GM23338 (cell line): ENCODE measurements around the gene TCERG1. TPM values are rescaled to one million over a fixed set of nuclear protein-coding genes. Genes with fewer than 3 reads are reported as not detected.

ENCODE experiments used
- ATAC-seq: fragments of 200-7000 bp; cut with Tn5 transposase; 3 replicates; pipeline ENCODE4 v1.9.1; 2020
- DNase-seq: peaks from one replicate; pipeline ENCODE4 v3.0.0-alpha.2; 2015; ENCODE audit warnings: low spot score
- H2AFZ ChIP-seq: fragments of 200-600 bp; sonication (generic); 2 replicates; pipeline ENCODE4 v1.8.0; 2016; ENCODE audit warnings: antibody characterized with exemption, mild to moderate bottlenecking, moderate library complexity
- H3F3A ChIP-seq: fragments of 200-600 bp; sonication (generic); replicated peaks from 2 replicates; pipeline ENCODE4 v1.8.0; 2017; ENCODE audit warnings: antibody characterized with exemption, mixed run types, low read depth
- H3K27ac ChIP-seq: fragments of 200-600 bp; sonication (generic); 2 replicates; pipeline ENCODE4 v1.6.1; 2016; ENCODE audit warnings: low read depth
- H3K27me3 ChIP-seq: fragments of 200-600 bp; sonication (generic); 2 replicates; pipeline ENCODE4 v1.8.0; 2016; ENCODE audit warnings: mild to moderate bottlenecking, mixed run types, moderate library complexity; ENCODE audit not compliant: insufficient read depth
- H3K36me3 ChIP-seq: fragments of 200-600 bp; sonication (generic); 2 replicates; pipeline ENCODE4 v1.8.0; 2016; ENCODE audit warnings: mild to moderate bottlenecking; ENCODE audit not compliant: insufficient read depth
- H3K4me1 ChIP-seq: fragments of 200-600 bp; sonication (generic); 2 replicates; pipeline ENCODE4 v1.8.0; 2016; ENCODE audit warnings: mild to moderate bottlenecking, moderate library complexity; ENCODE audit not compliant: insufficient read depth
- H3K4me2 ChIP-seq: fragments of 200-600 bp; sonication (generic); 2 replicates; pipeline ENCODE4 v1.7.1; 2017; ENCODE audit warnings: mixed run types
- H3K4me3 ChIP-seq: fragments of 200-600 bp; sonication (generic); 2 replicates; pipeline ENCODE4 v1.6.1; 2016; ENCODE audit warnings: mixed run types
- H3K79me2 ChIP-seq: fragments of 200-600 bp; sonication (generic); replicated peaks from 2 replicates; pipeline ENCODE4 v1.8.0; 2017; ENCODE audit warnings: mild to moderate bottlenecking; ENCODE audit not compliant: insufficient read depth
- H3K9me2 ChIP-seq: fragments of 200-600 bp; sonication (generic); 2 replicates; pipeline ENCODE4 v1.8.0; 2017; ENCODE audit not compliant: insufficient read depth
- H4K20me1 ChIP-seq: fragments of 200-600 bp; sonication (generic); replicated peaks from 2 replicates; pipeline ENCODE4 v1.8.0; 2017; ENCODE audit warnings: mild to moderate bottlenecking; ENCODE audit not compliant: insufficient read depth
- H3K27ac Mint-ChIP-seq: 2 replicates; pipeline ENCODE4 v1.8.0; 2020; ENCODE audit warnings: inconsistent platforms, mild to moderate bottlenecking, moderate library complexity, mixed read lengths
- H3K27me3 Mint-ChIP-seq: 3 replicates; pipeline ENCODE4 v1.8.0; 2022; ENCODE audit warnings: low read depth, mild to moderate bottlenecking, moderate library complexity, mixed read lengths, inconsistent platforms; ENCODE audit not compliant: insufficient read depth, poor library complexity
- H3K36me3 Mint-ChIP-seq: 3 replicates; pipeline ENCODE4 v1.8.0; 2021; ENCODE audit warnings: low read depth, mild to moderate bottlenecking, inconsistent platforms, moderate library complexity, mixed read lengths
- H3K4me1 Mint-ChIP-seq: 3 replicates; pipeline ENCODE4 v1.8.0; 2020; ENCODE audit warnings: mild to moderate bottlenecking, inconsistent platforms, mixed read lengths
- H3K4me3 Mint-ChIP-seq: 3 replicates; pipeline ENCODE4 v1.8.0; 2021; ENCODE audit warnings: moderate library complexity, mild to moderate bottlenecking, inconsistent platforms, mixed read lengths
- H3K9me3 Mint-ChIP-seq: 3 replicates; pipeline ENCODE4 v1.8.0; 2020; ENCODE audit warnings: moderate library complexity, mild to moderate bottlenecking, inconsistent platforms, mixed read lengths
- CREB1 ChIP-seq: fragments of 250-450 bp; sonication (Bioruptor Pico); IDR thresholded peaks from 2 replicates; pipeline ENCODE4 v1.5.0; 2020; ENCODE audit warnings: low read depth, mild to moderate bottlenecking, moderate library complexity
- EZH2 ChIP-seq: fragments of 200-600 bp; sonication (generic); IDR thresholded peaks from one replicate; pipeline ENCODE4 v1.8.0; 2017; ENCODE audit warnings: antibody characterized with exemption, mild to moderate bottlenecking, low read depth; ENCODE audit not compliant: unreplicated experiment
- EZH2phosphoT487 ChIP-seq: fragments of 200-600 bp; sonication (generic); IDR thresholded peaks from one replicate; pipeline ENCODE4 v1.8.1; 2018; ENCODE audit warnings: antibody characterized with exemption; ENCODE audit not compliant: unreplicated experiment
- JUNB ChIP-seq: IDR thresholded peaks from one replicate; pipeline ENCODE4 v1.6.1; 2016; ENCODE audit warnings: antibody characterized with exemption; ENCODE audit not compliant: unreplicated experiment
- NANOG ChIP-seq: IDR thresholded peaks from 2 replicates; pipeline ENCODE4 v1.6.1; 2016; ENCODE audit warnings: antibody characterized with exemption, borderline replicate concordance
- POLR2AphosphoS5 ChIP-seq: IDR thresholded peaks from 2 replicates; pipeline ENCODE4 v1.6.1; 2016; ENCODE audit warnings: antibody characterized with exemption, low read depth
- STAT1 ChIP-seq: IDR thresholded peaks from one replicate; pipeline ENCODE4 v1.6.1; 2016; ENCODE audit warnings: antibody characterized with exemption; ENCODE audit not compliant: unreplicated experiment
- ZNF114 ChIP-seq: fragments of 250-450 bp; sonication (Bioruptor Pico); IDR thresholded peaks from 2 replicates; pipeline ENCODE4 v1.5.0; 2020; ENCODE audit warnings: mild to moderate bottlenecking, moderate library complexity
- ZNF331 ChIP-seq: fragments of 250-450 bp; sonication (Bioruptor Pico); IDR thresholded peaks from 2 replicates; pipeline ENCODE4 v1.5.0; 2020; ENCODE audit warnings: low read depth, mild to moderate bottlenecking, moderate library complexity
- polyA plus RNA-seq: library from polyadenylated mRNA; unstranded; fragments of >200 nt; fragmentation: Nextera tagmentation; extraction: Ambion mirVana; gene quantifications from 2 replicates; pipeline ENCODE4 v1.2.1, GENCODE V29; 2016
- total RNA-seq: library from RNA; depleted of rRNA; stranded (reverse); fragments of >200 nt; shearing (Covaris generic); gene quantifications from 2 replicates; pipeline ENCODE4 v1.2.3, GENCODE V29; 2014
- TF ChIP-seq, protein P1 (sequence below), 2 experiments: fragments of 200-600 bp in 1 of 2; sonication (generic) in 1 of 2; conservative IDR thresholded peaks; 2 replicates each; pipeline versions ENCODE4 v1.5.1 to v1.6.1; 2016 to 2017; ENCODE audit warnings: antibody characterized with exemption in 2 of 2, low read depth in 2 of 2, mild to moderate bottlenecking in 2 of 2, moderate library complexity in 1 of 2
- TF ChIP-seq, protein P2 (sequence below): IDR thresholded peaks from 2 replicates; pipeline ENCODE4 v1.6.1; 2016; ENCODE audit warnings: antibody characterized with exemption
- TF ChIP-seq, protein P3 (sequence below): fragments of 250-450 bp; sonication (Bioruptor Pico); IDR thresholded peaks from 2 replicates; pipeline ENCODE4 v1.5.0; 2020; ENCODE audit warnings: mild to moderate bottlenecking, moderate library complexity
- TF ChIP-seq, protein P4 (sequence below): IDR thresholded peaks from one replicate; pipeline ENCODE4 v1.6.1; 2018; ENCODE audit warnings: antibody characterized with exemption; ENCODE audit not compliant: unreplicated experiment

TCERG1 gene
- total and polyA plus RNA-seq, 2 experiments from 2014 or later = 127 to 178 TPM

DNA sequence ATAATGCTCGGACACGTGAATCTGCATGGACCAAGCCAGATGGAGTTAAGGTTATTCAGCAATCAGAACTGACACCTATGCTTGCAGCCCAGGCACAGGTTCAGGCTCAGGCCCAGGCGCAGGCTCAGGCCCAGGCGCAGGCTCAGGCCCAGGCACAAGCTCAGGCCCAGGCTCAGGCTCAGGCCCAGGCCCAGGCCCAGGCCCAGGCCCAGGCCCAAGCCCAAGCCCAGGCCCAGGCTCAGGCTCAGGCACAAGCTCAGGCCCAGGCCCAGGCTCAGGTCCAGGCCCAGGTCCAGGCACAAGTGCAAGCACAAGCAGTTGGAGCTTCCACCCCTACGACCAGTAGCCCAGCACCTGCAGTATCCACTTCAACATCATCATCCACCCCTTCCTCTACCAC, 11.8 kb downstream of the TCERG1 start:
- Mint-ChIP-seq H3K36me3 (peaks cover 78% of the 10 kb centered on the region), H3K27ac (no peak overlapping the region), H3K9me3 (no peaks in the 10 kb centered on the region), H3K4me3 (no peak overlapping the region), H3K4me1 (peaks cover 3% of the 10 kb centered on the region; the same call in 1 of the 3 replicates), H3K27me3 (peaks cover 2% of the 10 kb centered on the region)
- no peaks in the 10 kb centered on the region; the same call in 1 of the 2 replicates for H3K4me1 ChIP-seq
- DNase-seq (no peak), ATAC-seq (no peak)
- TF ChIP-seq CREB1 (no peak), NANOG (no peak), ZNF114 (CRISPR knock-in tag) (no peak), POLR2AphosphoS5 (no peak), EZH2 (no peak), JUNB (no peak), STAT1 (no peak), EZH2phosphoT487 (no peak), ZNF331 (CRISPR knock-in tag) (no peak)
- TF ChIP-seq, protein P1, sequence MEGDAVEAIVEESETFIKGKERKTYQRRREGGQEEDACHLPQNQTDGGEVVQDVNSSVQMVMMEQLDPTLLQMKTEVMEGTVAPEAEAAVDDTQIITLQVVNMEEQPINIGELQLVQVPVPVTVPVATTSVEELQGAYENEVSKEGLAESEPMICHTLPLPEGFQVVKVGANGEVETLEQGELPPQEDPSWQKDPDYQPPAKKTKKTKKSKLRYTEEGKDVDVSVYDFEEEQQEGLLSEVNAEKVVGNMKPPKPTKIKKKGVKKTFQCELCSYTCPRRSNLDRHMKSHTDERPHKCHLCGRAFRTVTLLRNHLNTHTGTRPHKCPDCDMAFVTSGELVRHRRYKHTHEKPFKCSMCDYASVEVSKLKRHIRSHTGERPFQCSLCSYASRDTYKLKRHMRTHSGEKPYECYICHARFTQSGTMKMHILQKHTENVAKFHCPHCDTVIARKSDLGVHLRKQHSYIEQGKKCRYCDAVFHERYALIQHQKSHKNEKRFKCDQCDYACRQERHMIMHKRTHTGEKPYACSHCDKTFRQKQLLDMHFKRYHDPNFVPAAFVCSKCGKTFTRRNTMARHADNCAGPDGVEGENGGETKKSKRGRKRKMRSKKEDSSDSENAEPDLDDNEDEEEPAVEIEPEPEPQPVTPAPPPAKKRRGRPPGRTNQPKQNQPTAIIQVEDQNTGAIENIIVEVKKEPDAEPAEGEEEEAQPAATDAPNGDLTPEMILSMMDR (conservative IDR thresholded peaks at IDR 0.05; ENCODE audit: low read depth in 2 of 2) = no peak
- TF ChIP-seq, protein P2, sequence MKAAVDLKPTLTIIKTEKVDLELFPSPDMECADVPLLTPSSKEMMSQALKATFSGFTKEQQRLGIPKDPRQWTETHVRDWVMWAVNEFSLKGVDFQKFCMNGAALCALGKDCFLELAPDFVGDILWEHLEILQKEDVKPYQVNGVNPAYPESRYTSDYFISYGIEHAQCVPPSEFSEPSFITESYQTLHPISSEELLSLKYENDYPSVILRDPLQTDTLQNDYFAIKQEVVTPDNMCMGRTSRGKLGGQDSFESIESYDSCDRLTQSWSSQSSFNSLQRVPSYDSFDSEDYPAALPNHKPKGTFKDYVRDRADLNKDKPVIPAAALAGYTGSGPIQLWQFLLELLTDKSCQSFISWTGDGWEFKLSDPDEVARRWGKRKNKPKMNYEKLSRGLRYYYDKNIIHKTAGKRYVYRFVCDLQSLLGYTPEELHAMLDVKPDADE = no peak
- TF ChIP-seq, protein P3, sequence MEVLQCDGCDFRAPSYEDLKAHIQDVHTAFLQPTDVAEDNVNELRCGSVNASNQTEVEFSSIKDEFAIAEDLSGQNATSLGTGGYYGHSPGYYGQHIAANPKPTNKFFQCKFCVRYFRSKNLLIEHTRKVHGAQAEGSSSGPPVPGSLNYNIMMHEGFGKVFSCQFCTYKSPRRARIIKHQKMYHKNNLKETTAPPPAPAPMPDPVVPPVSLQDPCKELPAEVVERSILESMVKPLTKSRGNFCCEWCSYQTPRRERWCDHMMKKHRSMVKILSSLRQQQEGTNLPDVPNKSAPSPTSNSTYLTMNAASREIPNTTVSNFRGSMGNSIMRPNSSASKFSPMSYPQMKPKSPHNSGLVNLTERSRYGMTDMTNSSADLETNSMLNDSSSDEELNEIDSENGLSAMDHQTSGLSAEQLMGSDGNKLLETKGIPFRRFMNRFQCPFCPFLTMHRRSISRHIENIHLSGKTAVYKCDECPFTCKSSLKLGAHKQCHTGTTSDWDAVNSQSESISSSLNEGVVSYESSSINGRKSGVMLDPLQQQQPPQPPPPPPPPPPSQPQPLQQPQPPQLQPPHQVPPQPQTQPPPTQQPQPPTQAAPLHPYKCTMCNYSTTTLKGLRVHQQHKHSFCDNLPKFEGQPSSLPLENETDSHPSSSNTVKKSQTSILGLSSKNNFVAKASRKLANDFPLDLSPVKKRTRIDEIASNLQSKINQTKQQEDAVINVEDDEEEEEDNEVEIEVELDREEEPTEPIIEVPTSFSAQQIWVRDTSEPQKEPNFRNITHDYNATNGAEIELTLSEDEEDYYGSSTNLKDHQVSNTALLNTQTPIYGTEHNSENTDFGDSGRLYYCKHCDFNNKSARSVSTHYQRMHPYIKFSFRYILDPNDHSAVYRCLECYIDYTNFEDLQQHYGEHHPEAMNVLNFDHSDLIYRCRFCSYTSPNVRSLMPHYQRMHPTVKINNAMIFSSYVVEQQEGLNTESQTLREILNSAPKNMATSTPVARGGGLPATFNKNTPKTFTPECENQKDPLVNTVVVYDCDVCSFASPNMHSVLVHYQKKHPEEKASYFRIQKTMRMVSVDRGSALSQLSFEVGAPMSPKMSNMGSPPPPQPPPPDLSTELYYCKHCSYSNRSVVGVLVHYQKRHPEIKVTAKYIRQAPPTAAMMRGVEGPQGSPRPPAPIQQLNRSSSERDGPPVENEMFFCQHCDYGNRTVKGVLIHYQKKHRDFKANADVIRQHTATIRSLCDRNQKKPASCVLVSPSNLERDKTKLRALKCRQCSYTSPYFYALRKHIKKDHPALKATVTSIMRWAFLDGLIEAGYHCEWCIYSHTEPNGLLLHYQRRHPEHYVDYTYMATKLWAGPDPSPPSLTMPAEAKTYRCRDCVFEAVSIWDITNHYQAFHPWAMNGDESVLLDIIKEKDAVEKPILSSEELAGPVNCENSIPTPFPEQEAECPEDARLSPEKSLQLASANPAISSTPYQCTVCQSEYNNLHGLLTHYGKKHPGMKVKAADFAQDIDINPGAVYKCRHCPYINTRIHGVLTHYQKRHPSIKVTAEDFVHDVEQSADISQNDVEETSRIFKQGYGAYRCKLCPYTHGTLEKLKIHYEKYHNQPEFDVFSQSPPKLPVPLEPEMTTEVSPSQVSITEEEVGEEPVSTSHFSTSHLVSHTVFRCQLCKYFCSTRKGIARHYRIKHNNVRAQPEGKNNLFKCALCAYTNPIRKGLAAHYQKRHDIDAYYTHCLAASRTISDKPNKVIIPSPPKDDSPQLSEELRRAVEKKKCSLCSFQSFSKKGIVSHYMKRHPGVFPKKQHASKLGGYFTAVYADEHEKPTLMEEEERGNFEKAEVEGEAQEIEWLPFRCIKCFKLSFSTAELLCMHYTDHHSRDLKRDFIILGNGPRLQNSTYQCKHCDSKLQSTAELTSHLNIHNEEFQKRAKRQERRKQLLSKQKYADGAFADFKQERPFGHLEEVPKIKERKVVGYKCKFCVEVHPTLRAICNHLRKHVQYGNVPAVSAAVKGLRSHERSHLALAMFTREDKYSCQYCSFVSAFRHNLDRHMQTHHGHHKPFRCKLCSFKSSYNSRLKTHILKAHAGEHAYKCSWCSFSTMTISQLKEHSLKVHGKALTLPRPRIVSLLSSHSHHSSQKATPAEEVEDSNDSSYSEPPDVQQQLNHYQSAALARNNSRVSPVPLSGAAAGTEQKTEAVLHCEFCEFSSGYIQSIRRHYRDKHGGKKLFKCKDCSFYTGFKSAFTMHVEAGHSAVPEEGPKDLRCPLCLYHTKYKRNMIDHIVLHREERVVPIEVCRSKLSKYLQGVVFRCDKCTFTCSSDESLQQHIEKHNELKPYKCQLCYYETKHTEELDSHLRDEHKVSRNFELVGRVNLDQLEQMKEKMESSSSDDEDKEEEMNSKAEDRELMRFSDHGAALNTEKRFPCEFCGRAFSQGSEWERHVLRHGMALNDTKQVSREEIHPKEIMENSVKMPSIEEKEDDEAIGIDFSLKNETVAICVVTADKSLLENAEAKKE (CRISPR knock-in tag) = no peak
- TF ChIP-seq, protein P4, sequence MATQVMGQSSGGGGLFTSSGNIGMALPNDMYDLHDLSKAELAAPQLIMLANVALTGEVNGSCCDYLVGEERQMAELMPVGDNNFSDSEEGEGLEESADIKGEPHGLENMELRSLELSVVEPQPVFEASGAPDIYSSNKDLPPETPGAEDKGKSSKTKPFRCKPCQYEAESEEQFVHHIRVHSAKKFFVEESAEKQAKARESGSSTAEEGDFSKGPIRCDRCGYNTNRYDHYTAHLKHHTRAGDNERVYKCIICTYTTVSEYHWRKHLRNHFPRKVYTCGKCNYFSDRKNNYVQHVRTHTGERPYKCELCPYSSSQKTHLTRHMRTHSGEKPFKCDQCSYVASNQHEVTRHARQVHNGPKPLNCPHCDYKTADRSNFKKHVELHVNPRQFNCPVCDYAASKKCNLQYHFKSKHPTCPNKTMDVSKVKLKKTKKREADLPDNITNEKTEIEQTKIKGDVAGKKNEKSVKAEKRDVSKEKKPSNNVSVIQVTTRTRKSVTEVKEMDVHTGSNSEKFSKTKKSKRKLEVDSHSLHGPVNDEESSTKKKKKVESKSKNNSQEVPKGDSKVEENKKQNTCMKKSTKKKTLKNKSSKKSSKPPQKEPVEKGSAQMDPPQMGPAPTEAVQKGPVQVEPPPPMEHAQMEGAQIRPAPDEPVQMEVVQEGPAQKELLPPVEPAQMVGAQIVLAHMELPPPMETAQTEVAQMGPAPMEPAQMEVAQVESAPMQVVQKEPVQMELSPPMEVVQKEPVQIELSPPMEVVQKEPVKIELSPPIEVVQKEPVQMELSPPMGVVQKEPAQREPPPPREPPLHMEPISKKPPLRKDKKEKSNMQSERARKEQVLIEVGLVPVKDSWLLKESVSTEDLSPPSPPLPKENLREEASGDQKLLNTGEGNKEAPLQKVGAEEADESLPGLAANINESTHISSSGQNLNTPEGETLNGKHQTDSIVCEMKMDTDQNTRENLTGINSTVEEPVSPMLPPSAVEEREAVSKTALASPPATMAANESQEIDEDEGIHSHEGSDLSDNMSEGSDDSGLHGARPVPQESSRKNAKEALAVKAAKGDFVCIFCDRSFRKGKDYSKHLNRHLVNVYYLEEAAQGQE = no peak
- no peak overlapping the region for H2AFZ ChIP-seq
- no peak overlapping the region for H3K27ac ChIP-seq
- no peak overlapping the region for H3K4me3 ChIP-seq
- H3K27me3 ChIP-seq = no peaks in the 10 kb centered on the region
- peaks cover 40% of the 10 kb centered on the region for H4K20me1 ChIP-seq
- no peaks in the 10 kb centered on the region for H3F3A ChIP-seq
- H3K9me2 ChIP-seq = no peaks in the 10 kb centered on the region
- peaks cover 89% of the 10 kb centered on the region for H3K79me2 ChIP-seq
- H3K36me3 ChIP-seq = peaks cover 68% of the 10 kb centered on the region
- no peak overlapping the region for H3K4me2 ChIP-seq
